Heart left ventricle (tissue), 13 donors: ENCODE results near the gene HLCS.

Experiments used
- CTCF ChIP-seq, 12 donors: fragments of 200-600 bp; sonication (generic) in 4 of 12; IDR thresholded peaks; one replicate each; pipeline versions ENCODE4 v1.5.0 to v1.8.0; 2018 to 2022; ENCODE audit warnings: antibody characterized with exemption in 12 of 12, mild to moderate bottlenecking in 5 of 12
- POLR2A ChIP-seq, 2 donors: fragments of 450-650 bp; IDR thresholded peaks; one replicate each; pipeline ENCODE4 v1.6.1; 2017; ENCODE audit warnings: antibody characterized with exemption in 2 of 2, mild to moderate bottlenecking in 2 of 2, moderate library complexity in 2 of 2
- donor health status: ischemic (EF 13 %, LVEDD 7.1; RV severe dilation, severe dysfunction).
- donor health status: DM: no; HTN: yes; CAD: no.
- donor health status: DM: no; HTN: no; CAD: no.
- donor health status: ischemic (EF 25% LVEDD 6.9; RV normal size, moderate dysfunction).
- donor health status: ischemic (EF 25% LVEDD 5.7; RV mildly dilated, moderate dysfunction).
- donor health status: ischemic (EF 35%, LVEDD 5.7; RV mildly dilated, moderate dysfunction).
- donor health status: nonischemic (EF 11% LVEDD 7.7; RV severe dilation, severe dysfunction).
- donor health status: DM: yes; HTN: yes; CAD: no.
- donor health status: PGD.
- donor health status: ischemic (EF 29% LVEDD 5.4; RV normal size, mild dysfunction).
- donor health status: nonischemic (EF 23%, LVEDD 6.1; RV moderate dilation, normal function).

- TF ChIP-seq POLR2A (IDR thresholded peaks at IDR 0.05) (no peak), CTCF (IDR thresholded peaks at IDR 0.05) (no peak)
These were observed 216.4 kb downstream of the HLCS start for GRCh38 chr21:36749935-36750575.
